H1 (cell line): Measurements from ENCODE around the gene TSPAN5. TPM values are rescaled to one million over a fixed set of nuclear protein-coding genes. Genes with fewer than 3 reads are reported as not detected.

ENCODE experiments used
- CBX8 ChIP-seq: fragments of 300-800, 300-1000 bp; sonication (generic); IDR thresholded peaks from 2 replicates; pipeline ENCODE4 v1.7.1; 2016; ENCODE audit warnings: low read depth, low read length, borderline replicate concordance
- CHD7 ChIP-seq: fragments of 300-600 bp; sonication (generic); IDR thresholded peaks from 2 replicates; pipeline ENCODE4 v1.7.1; 2012; ENCODE audit warnings: low read length, moderate library complexity, mild to moderate bottlenecking, inconsistent platforms; ENCODE audit not compliant: insufficient replicate concordance
- EP300 ChIP-seq, 2 experiments: IDR thresholded peaks; 1 replicate in 1 of 2; 2 replicates in 1 of 2; pipeline ENCODE4 v1.6.1; 2011 to 2012; ENCODE audit warnings: low read depth in 2 of 2, low read length in 2 of 2, mild to moderate bottlenecking in 2 of 2, borderline replicate concordance in 1 of 2, inconsistent platforms in 1 of 2, moderate library complexity in 1 of 2
- GABPA ChIP-seq: IDR thresholded peaks from 2 replicates; pipeline ENCODE4 v1.6.1; 2011; ENCODE audit warnings: mild to moderate bottlenecking, low read length, moderate library complexity, borderline replicate concordance; ENCODE audit not compliant: insufficient read depth
- HDAC2 ChIP-seq, 2 experiments: fragments of 300-600 bp in 1 of 2; sonication (generic) in 1 of 2; IDR thresholded peaks; 2 replicates each; pipeline ENCODE4 v1.6.1; 2011 to 2012; ENCODE audit warnings: low read depth in 2 of 2, low read length in 2 of 2, mild to moderate bottlenecking in 2 of 2, moderate library complexity in 2 of 2, borderline replicate concordance in 1 of 2, inconsistent platforms in 1 of 2
- RBBP5 ChIP-seq: IDR thresholded peaks from 2 replicates; pipeline ENCODE4 v1.7.1; 2012; ENCODE audit warnings: low read depth, mild to moderate bottlenecking, inconsistent platforms, low read length, moderate library complexity, borderline replicate concordance
- SUZ12 ChIP-seq: fragments of 200-600 bp; sonication (generic); IDR thresholded peaks from 2 replicates; pipeline ENCODE4 v1.6.1; 2012; ENCODE audit warnings: mild to moderate bottlenecking, inconsistent platforms, low read length, moderate library complexity, mixed read lengths
- TEAD4 ChIP-seq: IDR thresholded peaks from 2 replicates; pipeline ENCODE4 v1.6.1; 2012; ENCODE audit warnings: low read depth, low read length, inconsistent platforms, mixed read lengths
- USF2 ChIP-seq: IDR thresholded peaks from 2 replicates; pipeline ENCODE4 v1.6.1; 2011; ENCODE audit warnings: low read length, improper control_type of control experiment
- YY1 ChIP-seq: IDR thresholded peaks from 2 replicates; pipeline ENCODE4 v1.6.1; 2011; ENCODE audit warnings: low read depth, mild to moderate bottlenecking, low read length
- polyA plus RNA-seq, 7 experiments: library from polyadenylated mRNA; depleted of rRNA in 3 of 7; stranded (reverse) in 5 of 7; unstranded in 2 of 7; fragments of >200 nt in 5 of 7; fragments of 200-250 nt in 2 of 7; gene quantifications; 1 replicate in 5 of 7; 2 replicates in 1 of 7; 4 replicates in 1 of 7; pipeline versions ENCODE4 v1.2.1 to v1.2.3, GENCODE V29; 2011 to 2013; ENCODE audit warnings: missing spikeins in 2 of 7, mixed read lengths in 2 of 7
- total RNA-seq: library from RNA; stranded (reverse); fragmentation: NEBNext Ultra II Directional; extraction: Animal tissue kit (Norgen Biotek cat#: 25700); gene quantifications from 2 replicates; pipeline ENCODE4 v1.2.1, GENCODE V29; 2021

Gene TSPAN5
- total and polyA plus RNA-seq, 2 of the 8 experiments (the other 6 are each of a cell fraction or from before 2014, with no cell fraction given), result 17.6 to 21.2 TPM

- TF ChIP-seq CHD7 (no peak), SUZ12 (no peak), CBX8 (no peak), GABPA (no peak), EP300 (IDR thresholded peaks at IDR 0.05; ENCODE audit: borderline replicate concordance in 1 of 2, low read depth in 2 of 2, low read length in 2 of 2) (no peak), YY1 (no peak), RBBP5 (no peak), HDAC2 (IDR thresholded peaks at IDR 0.05; ENCODE audit: borderline replicate concordance in 1 of 2, low read depth in 2 of 2, low read length in 2 of 2) (no peak), USF2 (no peak), TEAD4 (no peak)
Observed at GRCh38 chr4:98671131-98671530, 12.7 kb upstream of the TSPAN5 start (continued).
